ENCODE measurements around the gene PDE4C.
A peak's percentile ranks its signal among the peaks of the same experiment; 100 is the strongest.
"Not testable (repeated sequence)": the region's sequence is repeated elsewhere in the genome, so short reads cannot be mapped to it uniquely, and the experiment has no call there.

The PDE4C gene

GRCh38 chr19:18221815-18222725 is 4.2 kb downstream of the PDE4C start:
- no peak for DNase-seq

GRCh38 chr19:18220632-18221275 is 5.5 kb downstream of the PDE4C start:
- DNase-seq, result no peak

- no peak for DNase-seq
Observed at GRCh38 chr19:18219911-18220631, 6.2 kb downstream of the PDE4C start.

GRCh38 chr19:18218600-18218999 is 7.6 kb downstream of the PDE4C start:
- no peak for DNase-seq

GRCh38 chr19:18218159-18218558 is 8.1 kb downstream of the PDE4C start:
- DNase-seq, result no peak

- no peak for DNase-seq
Observed at GRCh38 chr19:18216789-18217188, 9.4 kb downstream of the PDE4C start.

GRCh38 chr19:18214779-18215433 is 11.3 kb downstream of the PDE4C start:
- DNase-seq, result no peak

- no peak for DNase-seq
Observed at GRCh38 chr19:18211683-18212082, 14.6 kb downstream of the PDE4C start.

GRCh38 chr19:18209912-18210311 is 16.3 kb downstream of the PDE4C start:
- not testable (repeated sequence) for DNase-seq

GRCh38 chr19:18208098-18208951 is 17.9 kb downstream of the PDE4C start:
- DNase-seq, result peak; percentile 75 to 80

- DNase-seq, result no peak
Observed at GRCh38 chr19:18206018-18206417, 20.2 kb downstream of the PDE4C start.

- peak; percentile 73 to 76 for DNase-seq
Observed at GRCh38 chr19:18205200-18205892, 20.9 kb downstream of the PDE4C start.

- peak in 1 of 2 experiments; percentile 78 for DNase-seq
Observed at GRCh38 chr19:18204394-18205199, 21.6 kb downstream of the PDE4C start.

- DNase-seq, result peak; percentile 99 to 100
Observed at GRCh38 chr19:18203863-18204393, 22.3 kb downstream of the PDE4C start, which contains the start of gene RAB3A. TSS of gene RAB3A (minus strand) at chr19:18204042. CDS start at chr19:18202740, 1,302 bp downstream.

GRCh38 chr19:18203408-18203862 is 22.8 kb downstream of the PDE4C start:
- no peak for DNase-seq

- DNase-seq, result peak; percentile 47 to 54
Observed at GRCh38 chr19:18202778-18203407, 23.3 kb downstream of the PDE4C start.

GRCh38 chr19:18202397-18202777 is 23.9 kb downstream of the PDE4C start:
- DNase-seq, result no peak

- no peak for DNase-seq
Observed at GRCh38 chr19:18198374-18198773, 27.9 kb downstream of the PDE4C start.

GRCh38 chr19:18197941-18198340 is 28.3 kb downstream of the PDE4C start:
- no peak for DNase-seq
